ENCODE data around the gene PDE7B. TPM values are rescaled to one million over a fixed set of nuclear protein-coding genes. Genes with fewer than 3 reads are reported as not detected.

The PDE7B gene
- total RNA-seq, 2 experiments from 2014 or later, result not detected

GRCh38 chr6:136118787-136119186 lies 267.3 kb downstream of the PDE7B start:
- Histone ChIP-seq H3K4me2 (ENCODE audit: low read length) (no peak overlapping the region), H3K4me1 (ENCODE audit: insufficient read depth, low read length, poor library complexity, severe bottlenecking) (no peaks in the 10 kb centered on the region), H3K79me2 (ENCODE audit: insufficient read depth, low read depth, low read length) (no peaks in the 10 kb centered on the region), H3K27ac (ENCODE audit: low read depth, low read length, poor library complexity, severe bottlenecking) (no peak overlapping the region), H3K36me3 (ENCODE audit: insufficient read depth, low read length) (no peaks in the 10 kb centered on the region), H2AFZ (ENCODE audit: low read length) (no peak overlapping the region), H3K9me3 (ENCODE audit: low read length) (no peaks in the 10 kb centered on the region), H3K4me3 (ENCODE audit: low read depth, low read length, poor library complexity, severe bottlenecking) (no peak overlapping the region), H4K20me1 (ENCODE audit: insufficient read depth, low read length) (no peaks in the 10 kb centered on the region), H3K9me2 (ENCODE audit: insufficient read depth, low read length) (no peaks in the 10 kb centered on the region)
- BruUV-seq (replicated peaks), result no TSS peak
- POLR2A ChIA-PET, result interaction anchor here (0.8 kb wide), 1 partner anchor 23 kb away, joined by 4 read pairs; no protein-coding TSS in a partner anchor
- CTCF ChIA-PET (ENCODE audit: unreplicated experiment), result no interaction called here
- no peak for TF ChIP-seq EZH2phosphoT487 (IDR thresholded peaks at IDR 0.05; ENCODE audit: borderline replicate concordance, low read depth, low read length)
- TF ChIP-seq, protein P1, sequence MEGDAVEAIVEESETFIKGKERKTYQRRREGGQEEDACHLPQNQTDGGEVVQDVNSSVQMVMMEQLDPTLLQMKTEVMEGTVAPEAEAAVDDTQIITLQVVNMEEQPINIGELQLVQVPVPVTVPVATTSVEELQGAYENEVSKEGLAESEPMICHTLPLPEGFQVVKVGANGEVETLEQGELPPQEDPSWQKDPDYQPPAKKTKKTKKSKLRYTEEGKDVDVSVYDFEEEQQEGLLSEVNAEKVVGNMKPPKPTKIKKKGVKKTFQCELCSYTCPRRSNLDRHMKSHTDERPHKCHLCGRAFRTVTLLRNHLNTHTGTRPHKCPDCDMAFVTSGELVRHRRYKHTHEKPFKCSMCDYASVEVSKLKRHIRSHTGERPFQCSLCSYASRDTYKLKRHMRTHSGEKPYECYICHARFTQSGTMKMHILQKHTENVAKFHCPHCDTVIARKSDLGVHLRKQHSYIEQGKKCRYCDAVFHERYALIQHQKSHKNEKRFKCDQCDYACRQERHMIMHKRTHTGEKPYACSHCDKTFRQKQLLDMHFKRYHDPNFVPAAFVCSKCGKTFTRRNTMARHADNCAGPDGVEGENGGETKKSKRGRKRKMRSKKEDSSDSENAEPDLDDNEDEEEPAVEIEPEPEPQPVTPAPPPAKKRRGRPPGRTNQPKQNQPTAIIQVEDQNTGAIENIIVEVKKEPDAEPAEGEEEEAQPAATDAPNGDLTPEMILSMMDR (conservative IDR thresholded peaks at IDR 0.05; ENCODE audit: low read length), result no peak
- DNase-seq (ENCODE audit: low spot score), result no peak
- intact Hi-C loops (cut with micrococcal nuclease; ENCODE audit: unreplicated experiment), result no loop called here

GRCh38 chr6:136123468-136123867 lies 272.0 kb downstream of the PDE7B start:
- no peaks in the 10 kb centered on the region for H3K36me3 ChIP-seq (ENCODE audit: insufficient read depth, low read length)
- POLR2A ChIA-PET, result interaction anchor here (0.5 to 1.8 kb wide), 2 partner anchors 14 to 78 kb away, joined by 3 to 5 read pairs; no protein-coding TSS in a partner anchor
- TF ChIP-seq EZH2phosphoT487 (IDR thresholded peaks at IDR 0.05; ENCODE audit: borderline replicate concordance, low read depth, low read length), result no peak
- TF ChIP-seq, protein P1 (conservative IDR thresholded peaks at IDR 0.05; ENCODE audit: low read length), result no peak
- H3K4me2 ChIP-seq (ENCODE audit: low read length), result no peak overlapping the region
- H4K20me1 ChIP-seq (ENCODE audit: insufficient read depth, low read length), result no peaks in the 10 kb centered on the region
- no peaks in the 10 kb centered on the region for H3K9me2 ChIP-seq (ENCODE audit: insufficient read depth, low read length)
- no TSS peak for BruUV-seq (replicated peaks)
- H3K4me1 ChIP-seq (ENCODE audit: insufficient read depth, low read length, poor library complexity, severe bottlenecking), result no peaks in the 10 kb centered on the region
- no peak overlapping the region for H2AFZ ChIP-seq (ENCODE audit: low read length)
- no peak overlapping the region for H3K27ac ChIP-seq (ENCODE audit: low read depth, low read length, poor library complexity, severe bottlenecking)
- CTCF ChIA-PET (ENCODE audit: unreplicated experiment), result no interaction called here
- no peaks in the 10 kb centered on the region for H3K79me2 ChIP-seq (ENCODE audit: insufficient read depth, low read depth, low read length)
- H3K4me3 ChIP-seq (ENCODE audit: low read depth, low read length, poor library complexity, severe bottlenecking), result no peak overlapping the region
- no peaks in the 10 kb centered on the region for H3K9me3 ChIP-seq (ENCODE audit: low read length)
- no peak for DNase-seq (ENCODE audit: low spot score)
- intact Hi-C loops (cut with micrococcal nuclease; ENCODE audit: unreplicated experiment), result no loop called here

- ChIA-PET POLR2A (interaction anchor here (0.6 kb wide), 1 partner anchor 9 kb away, joined by 3 read pairs; no protein-coding TSS in a partner anchor), CTCF (ENCODE audit: unreplicated experiment) (no interaction called here)
- no peak for DNase-seq (ENCODE audit: low spot score)
- H2AFZ ChIP-seq (ENCODE audit: low read length), result no peak overlapping the region
- H3K9me2 ChIP-seq (ENCODE audit: insufficient read depth, low read length), result no peaks in the 10 kb centered on the region
- H4K20me1 ChIP-seq (ENCODE audit: insufficient read depth, low read length), result no peaks in the 10 kb centered on the region
- no peak overlapping the region for H3K4me2 ChIP-seq (ENCODE audit: low read length)
- H3K4me3 ChIP-seq (ENCODE audit: low read depth, low read length, poor library complexity, severe bottlenecking), result no peak overlapping the region
- H3K36me3 ChIP-seq (ENCODE audit: insufficient read depth, low read length), result no peaks in the 10 kb centered on the region
- BruUV-seq (replicated peaks), result no TSS peak
- H3K27ac ChIP-seq (ENCODE audit: low read depth, low read length, poor library complexity, severe bottlenecking), result no peak overlapping the region
- H3K79me2 ChIP-seq (ENCODE audit: insufficient read depth, low read depth, low read length), result no peaks in the 10 kb centered on the region
- H3K4me1 ChIP-seq (ENCODE audit: insufficient read depth, low read length, poor library complexity, severe bottlenecking), result no peaks in the 10 kb centered on the region
- intact Hi-C loops (cut with micrococcal nuclease; ENCODE audit: unreplicated experiment), result no loop called here
- no peak for TF ChIP-seq EZH2phosphoT487 (IDR thresholded peaks at IDR 0.05; ENCODE audit: borderline replicate concordance, low read depth, low read length)
- TF ChIP-seq, protein P1 (conservative IDR thresholded peaks at IDR 0.05; ENCODE audit: low read length), result no peak
- no peaks in the 10 kb centered on the region for H3K9me3 ChIP-seq (ENCODE audit: low read length)
Measured at GRCh38 chr6:136125585-136125984, 274.1 kb downstream of the PDE7B start.

Measured in OCI-LY7 (cell line).